Keratinocyte (primary cell): ENCODE measurements around the gene NR1H4. TPM values are rescaled to one million over a fixed set of nuclear protein-coding genes. Genes with fewer than 3 reads are reported as not detected.

Experiments used
- DNase-seq: peaks from one replicate; pipeline ENCODE4 v3.0.0-alpha.2; 2011; ENCODE audit warnings: low read depth, missing footprints, low spot score
- FAIRE-seq: peaks from 2 replicates; lab custom pipeline; 2011; peaks lifted over from hg19 to GRCh38; lab: Jason Lieb, UNC
- H2AFZ ChIP-seq: 2 replicates; pipeline ENCODE4 v1.6.0; 2012; ENCODE audit warnings: low read length, control low read depth, inconsistent platforms; ENCODE audit not compliant: control insufficient read depth
- H3K27ac ChIP-seq: 2 replicates; pipeline ENCODE4 v1.5.1; 2011; ENCODE audit warnings: low read length; ENCODE audit not compliant: control insufficient read depth, insufficient read depth
- H3K27me3 ChIP-seq: 3 replicates; pipeline ENCODE4 v1.6.0; 2011; ENCODE audit warnings: low read length; ENCODE audit not compliant: control insufficient read depth, insufficient read depth; ENCODE audit errors: extremely low read depth
- H3K36me3 ChIP-seq, 2 experiments: 2 replicates in 1 of 2; 3 replicates in 1 of 2; pipeline ENCODE4 v1.5.1; 2011; ENCODE audit warnings: low read length in 2 of 2, mild to moderate bottlenecking in 1 of 2; ENCODE audit not compliant: control insufficient read depth in 2 of 2, insufficient read depth in 2 of 2; ENCODE audit errors: extremely low read depth in 1 of 2
- H3K4me1 ChIP-seq: 3 replicates; pipeline ENCODE4 v1.5.1; 2011; ENCODE audit warnings: low read length; ENCODE audit not compliant: control insufficient read depth, insufficient read depth; ENCODE audit errors: extremely low read depth
- H3K4me2 ChIP-seq: 3 replicates; pipeline ENCODE4 v1.6.0; 2011; ENCODE audit warnings: low read depth, low read length; ENCODE audit not compliant: control insufficient read depth, insufficient read depth; ENCODE audit errors: extremely low read depth
- H3K4me3 ChIP-seq, 3 experiments: fragments of 200-600 bp in 1 of 3; sonication (generic) in 1 of 3; 2 replicates in 2 of 3; 3 replicates in 1 of 3; pipeline ENCODE4 v1.5.1; 2011 to 2016; ENCODE audit warnings: low read length in 3 of 3, mild to moderate bottlenecking in 3 of 3, control low read depth in 2 of 3, inconsistent platforms in 1 of 3, low read depth in 1 of 3, mixed read lengths in 1 of 3, mixed run types in 1 of 3, moderate library complexity in 1 of 3; ENCODE audit not compliant: control insufficient read depth in 2 of 3, insufficient read depth in 2 of 3; ENCODE audit errors: extremely low read depth in 1 of 3
- H3K79me2 ChIP-seq: 2 replicates; pipeline ENCODE4 v1.6.0; 2012; ENCODE audit warnings: low read length; ENCODE audit not compliant: control insufficient read depth, insufficient read depth
- H3K9ac ChIP-seq: 3 replicates; pipeline ENCODE4 v1.6.0; 2011; ENCODE audit warnings: low read length; ENCODE audit not compliant: control insufficient read depth, insufficient read depth; ENCODE audit errors: extremely low read depth
- H3K9me1 ChIP-seq: 3 replicates; pipeline ENCODE4 v1.6.0; 2011; ENCODE audit warnings: low read length; ENCODE audit not compliant: control insufficient read depth, insufficient read depth; ENCODE audit errors: extremely low read depth
- H3K9me3 ChIP-seq: 2 replicates; pipeline ENCODE4 v1.5.1; 2012; ENCODE audit warnings: low read depth, low read length; ENCODE audit not compliant: control insufficient read depth
- H4K20me1 ChIP-seq: 3 replicates; pipeline ENCODE4 v1.6.0; 2011; ENCODE audit warnings: low read length; ENCODE audit not compliant: control insufficient read depth, insufficient read depth; ENCODE audit errors: extremely low read depth
- EZH2 ChIP-seq: IDR thresholded peaks from one replicate; pipeline ENCODE4 v1.6.1; 2012; ENCODE audit warnings: inconsistent platforms, mild to moderate bottlenecking, low read length, moderate library complexity
- dilution Hi-C: fragments of 300-500 bp; cut with MboI; formaldehyde crosslinking; loops from one replicate; pipeline ENCODE4 v1.7.0; 2020; ENCODE audit warnings: low sequenced_read_pairs; ENCODE audit not compliant: extremely low pct_ligation_motif_present
- polyA plus RNA-seq, 5 experiments: library from polyadenylated mRNA; depleted of rRNA in 3 of 5; stranded (reverse) in 3 of 5; stranded (forward) in 1 of 5; unstranded in 1 of 5; fragments of >200 nt; gene quantifications; 1 replicate in 1 of 5; 2 replicates in 3 of 5; 3 replicates in 1 of 5; pipeline versions ENCODE4 v1.2.1 to v1.2.3, GENCODE V29; 2011 to 2012; ENCODE audit warnings: missing spikeins in 2 of 5, low read depth in 1 of 5, low replicate concordance in 1 of 5
- TF ChIP-seq, protein P1 (sequence below), 3 experiments: IDR thresholded peaks in 1 of 3; conservative IDR thresholded peaks in 1 of 3; optimal IDR thresholded peaks in 1 of 3; 2 replicates in 2 of 3; 3 replicates in 1 of 3; pipeline versions ENCODE3 to v1.5.1; 2011; ENCODE audit warnings: low read length in 3 of 3, mild to moderate bottlenecking in 3 of 3, moderate library complexity in 2 of 3, control low read depth in 1 of 3, inconsistent platforms in 1 of 3; ENCODE audit not compliant: insufficient read depth in 2 of 3; ENCODE audit errors: extremely low read depth in 1 of 3

Gene NR1H4
- polyA plus RNA-seq, 1 donor (not counting 4 experiments of a cell fraction or from before 2014, with no cell fraction given): not detected

DNA sequence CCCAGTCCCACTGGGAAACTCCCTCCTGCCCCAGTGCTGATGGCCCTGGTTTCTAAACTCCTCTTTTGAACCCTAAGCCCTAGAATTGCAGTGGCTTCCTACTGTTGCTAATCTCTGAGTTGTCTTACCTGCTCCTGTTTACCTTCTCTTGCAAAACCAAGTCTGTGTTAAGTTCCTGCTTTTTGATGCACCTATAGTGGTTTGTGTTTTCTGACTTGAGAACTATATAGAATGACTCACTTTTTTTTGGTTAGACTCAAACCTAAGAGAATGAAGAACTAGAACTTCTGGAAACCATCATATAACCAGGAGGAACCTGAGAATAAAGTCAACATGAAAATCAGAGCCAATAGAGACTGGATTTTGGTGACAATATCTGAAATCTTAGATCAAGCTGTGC lies 94.3 kb downstream of the NR1H4 start:
- H3K79me2 ChIP-seq: no peaks in the 10 kb centered on the region
- H3K4me3 ChIP-seq: no peak overlapping the region
- TF ChIP-seq, protein P1, sequence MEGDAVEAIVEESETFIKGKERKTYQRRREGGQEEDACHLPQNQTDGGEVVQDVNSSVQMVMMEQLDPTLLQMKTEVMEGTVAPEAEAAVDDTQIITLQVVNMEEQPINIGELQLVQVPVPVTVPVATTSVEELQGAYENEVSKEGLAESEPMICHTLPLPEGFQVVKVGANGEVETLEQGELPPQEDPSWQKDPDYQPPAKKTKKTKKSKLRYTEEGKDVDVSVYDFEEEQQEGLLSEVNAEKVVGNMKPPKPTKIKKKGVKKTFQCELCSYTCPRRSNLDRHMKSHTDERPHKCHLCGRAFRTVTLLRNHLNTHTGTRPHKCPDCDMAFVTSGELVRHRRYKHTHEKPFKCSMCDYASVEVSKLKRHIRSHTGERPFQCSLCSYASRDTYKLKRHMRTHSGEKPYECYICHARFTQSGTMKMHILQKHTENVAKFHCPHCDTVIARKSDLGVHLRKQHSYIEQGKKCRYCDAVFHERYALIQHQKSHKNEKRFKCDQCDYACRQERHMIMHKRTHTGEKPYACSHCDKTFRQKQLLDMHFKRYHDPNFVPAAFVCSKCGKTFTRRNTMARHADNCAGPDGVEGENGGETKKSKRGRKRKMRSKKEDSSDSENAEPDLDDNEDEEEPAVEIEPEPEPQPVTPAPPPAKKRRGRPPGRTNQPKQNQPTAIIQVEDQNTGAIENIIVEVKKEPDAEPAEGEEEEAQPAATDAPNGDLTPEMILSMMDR (optimal IDR thresholded peaks at IDR 0.05 in 1 of 3, IDR thresholded peaks at IDR 0.05 in 1 of 3, conservative IDR thresholded peaks at IDR 0.05 in 1 of 3; ENCODE audit: extremely low read depth in 1 of 3, insufficient read depth in 2 of 3, low read length in 3 of 3): no peak
- TF ChIP-seq EZH2: no peak
- H3K36me3 ChIP-seq: no peaks in the 10 kb centered on the region
- no peak overlapping the region for H3K9ac ChIP-seq
- peaks cover 1% of the 10 kb centered on the region for H3K4me1 ChIP-seq
- H3K9me3 ChIP-seq: no peaks in the 10 kb centered on the region
- H4K20me1 ChIP-seq: no peaks in the 10 kb centered on the region
- no peak overlapping the region for H3K27ac ChIP-seq
- no peaks in the 10 kb centered on the region for H3K9me1 ChIP-seq
- FAIRE-seq (no peak), DNase-seq (no peak)
- no peaks in the 10 kb centered on the region for H3K27me3 ChIP-seq
- H3K4me2 ChIP-seq: no peak overlapping the region
- H2AFZ ChIP-seq: no peak overlapping the region
- dilution Hi-C loops: no loop called here

DNA sequence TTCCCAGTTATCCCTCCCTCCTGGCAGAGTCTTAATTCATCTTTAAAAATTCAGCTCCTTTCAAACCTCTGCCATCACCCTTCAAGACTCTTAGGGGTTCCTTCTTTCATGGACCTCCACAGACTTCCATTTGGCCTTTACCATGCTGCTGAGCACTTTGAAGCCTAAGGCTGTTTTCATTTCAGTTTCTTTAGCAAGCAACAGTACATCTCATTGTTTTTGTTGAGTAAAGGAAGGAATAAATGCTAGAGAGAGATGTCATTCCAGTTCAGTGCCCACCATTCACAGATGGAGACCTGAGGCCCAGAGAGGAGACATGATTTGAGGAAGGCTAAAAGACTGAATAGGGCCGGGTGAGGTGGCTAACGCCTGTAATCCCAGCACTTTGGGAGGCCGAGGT lies 98.5 kb downstream of the NR1H4 start:
- H3K9ac ChIP-seq: no peak overlapping the region
- H3K27ac ChIP-seq: no peak overlapping the region
- H3K9me1 ChIP-seq: no peaks in the 10 kb centered on the region
- no peaks in the 10 kb centered on the region for H3K27me3 ChIP-seq
- H3K79me2 ChIP-seq: peaks cover 3% of the 10 kb centered on the region
- H2AFZ ChIP-seq: no peak overlapping the region
- H4K20me1 ChIP-seq: no peaks in the 10 kb centered on the region
- H3K36me3 ChIP-seq: no peaks in the 10 kb centered on the region
- no peak overlapping the region for H3K4me2 ChIP-seq
- no peak for DNase-seq
- dilution Hi-C loops: no loop called here
- H3K9me3 ChIP-seq: no peaks in the 10 kb centered on the region
- peaks cover 21% of the 10 kb centered on the region for H3K4me1 ChIP-seq
- H3K4me3 ChIP-seq: no peak overlapping the region
- no peak for FAIRE-seq
- no peak for TF ChIP-seq EZH2
- TF ChIP-seq, protein P1 (optimal IDR thresholded peaks at IDR 0.05 in 1 of 3, IDR thresholded peaks at IDR 0.05 in 1 of 3, conservative IDR thresholded peaks at IDR 0.05 in 1 of 3; ENCODE audit: extremely low read depth in 1 of 3, insufficient read depth in 2 of 3, low read length in 3 of 3): no peak
